ENCODE measurements around the gene SLC22A23. TPM values are rescaled to one million over a fixed set of nuclear protein-coding genes. Genes with fewer than 3 reads are reported as not detected.

SLC22A23 gene
- total RNA-seq, 1 donor from 2014 or later = 10.3 TPM

GRCh38 chr6:3290149-3290930 is 166.5 kb downstream of the SLC22A23 start:
- DNase-seq (ENCODE audit: low spot score) (peak; percentile 39), ATAC-seq (no peak)
- intact Hi-C loops (cut with DNase I) = no loop called here

GRCh38 chr6:3289664-3290055 is 167.2 kb downstream of the SLC22A23 start:
- peak; percentile 48 for DNase-seq (ENCODE audit: low spot score)
- ATAC-seq = no peak
- intact Hi-C loops (cut with DNase I) = loop anchor here (10.0 kb wide), 1 partner anchor 165 kb away; the partner anchor contains the start of gene SLC22A23

- intact Hi-C loops (cut with DNase I) = loop anchor here (10.0 kb wide), 1 partner anchor 166 kb away; the partner anchor contains the start of gene SLC22A23
- ATAC-seq (no peak), DNase-seq (ENCODE audit: low spot score) (peak; percentile 51)
Measured at GRCh38 chr6:3288711-3289663, 167.9 kb downstream of the SLC22A23 start.

- intact Hi-C loops (cut with DNase I) = loop anchor here (10.0 kb wide), 1 partner anchor 167 kb away; the partner anchor contains the start of gene SLC22A23
- peak; percentile 45 for DNase-seq (ENCODE audit: low spot score)
- no peak for ATAC-seq
Measured at GRCh38 chr6:3287976-3288707, 168.7 kb downstream of the SLC22A23 start.

DNA sequence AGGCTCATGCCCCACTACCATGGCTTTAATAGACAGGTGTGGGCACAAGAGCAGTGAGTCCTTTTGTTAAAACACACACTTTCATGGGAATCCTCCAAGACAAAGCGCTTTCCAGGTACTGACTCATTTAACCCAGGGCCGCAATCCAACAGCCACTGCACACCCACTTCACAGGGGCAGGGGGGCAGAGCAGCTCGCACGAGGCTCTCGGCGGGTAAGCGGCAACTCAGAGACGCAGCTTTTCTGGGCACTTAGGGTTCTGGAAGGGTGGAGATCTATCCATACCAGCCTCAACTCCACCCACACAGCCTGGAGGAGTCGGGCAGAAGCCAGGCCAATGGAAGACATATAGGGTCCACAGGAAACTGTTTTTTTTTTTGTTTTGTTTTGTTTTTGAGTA is 169.5 kb downstream of the SLC22A23 start:
- ATAC-seq (no peak), DNase-seq (ENCODE audit: low spot score) (peak; percentile 40)
- intact Hi-C loops (cut with DNase I) = loop anchor here (10.0 kb wide), 1 partner anchor 167 kb away; the partner anchor contains the start of gene SLC22A23

GRCh38 chr6:3286641-3287171 is 170.1 kb downstream of the SLC22A23 start:
- no peak for ATAC-seq
- intact Hi-C loops (cut with DNase I) = loop anchor here (10.0 kb wide), 1 partner anchor 168 kb away; the partner anchor contains the start of gene SLC22A23
- DNase-seq (ENCODE audit: low spot score) = peak; percentile 53

DNA sequence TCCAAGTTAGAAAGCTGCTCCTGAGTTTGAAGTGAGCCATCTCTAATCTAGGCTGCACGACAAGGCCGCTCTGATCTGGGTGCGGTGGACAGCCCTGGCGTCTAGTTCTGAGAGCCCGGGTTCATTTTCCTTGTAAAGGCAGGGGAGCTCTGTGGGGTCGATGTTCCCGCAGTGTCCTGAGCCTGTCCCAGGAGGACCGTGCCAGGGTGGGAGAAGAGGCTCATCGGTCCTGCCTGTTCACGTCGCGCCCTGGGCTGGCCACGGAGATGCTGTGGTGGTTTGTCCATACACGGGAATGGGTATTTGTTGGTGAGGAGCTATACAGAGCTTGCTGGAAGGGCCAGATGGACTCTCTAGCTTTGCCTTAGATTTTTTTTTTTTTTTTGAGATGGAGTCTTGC is 171.1 kb downstream of the SLC22A23 start:
- DNase-seq (ENCODE audit: low spot score) (peak; percentile 56), ATAC-seq (no peak)
- intact Hi-C loops (cut with DNase I) = loop anchor here (10.0 kb wide), 1 partner anchor 169 kb away; the partner anchor contains the start of gene SLC22A23

- ATAC-seq = no peak
- intact Hi-C loops (cut with DNase I) = loop anchor here (10.0 kb wide), 1 partner anchor 170 kb away; the partner anchor contains the start of gene SLC22A23
- DNase-seq (ENCODE audit: low spot score) = peak; percentile 36
Measured at GRCh38 chr6:3285049-3285639, 171.7 kb downstream of the SLC22A23 start.

DNA sequence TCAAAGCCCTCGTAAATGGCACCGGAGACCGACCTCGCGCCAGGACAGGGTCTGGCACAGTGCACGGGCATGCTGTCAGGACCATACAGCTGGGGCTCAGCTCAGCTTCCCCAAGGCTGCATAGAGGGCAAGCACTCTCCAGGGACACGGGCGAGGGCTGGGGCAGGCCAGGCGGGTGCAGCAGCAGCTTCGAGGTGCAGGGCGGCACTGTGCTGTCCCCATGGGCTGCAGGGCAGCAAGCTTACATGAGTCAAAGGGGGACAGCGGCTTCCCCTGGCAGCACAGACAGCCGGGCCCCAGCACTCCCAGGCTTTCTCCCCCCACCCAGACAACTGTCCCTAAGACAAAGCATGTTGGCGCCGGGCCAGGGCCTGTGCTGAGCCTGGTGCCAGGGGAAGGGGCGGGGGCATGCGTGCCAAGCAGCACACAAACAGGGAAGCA is 172.4 kb downstream of the SLC22A23 start:
- intact Hi-C loops (cut with DNase I) = loop anchor here (10.0 kb wide), 1 partner anchor 170 kb away; the partner anchor contains the start of gene SLC22A23
- DNase-seq (ENCODE audit: low spot score) (peak; percentile 73), ATAC-seq (no peak)

GRCh38 chr6:3283641-3284435 is 173.0 kb downstream of the SLC22A23 start:
- intact Hi-C loops (cut with DNase I) = loop anchor here (10.0 kb wide), 1 partner anchor 171 kb away; the partner anchor contains the start of gene SLC22A23
- ATAC-seq (no peak), DNase-seq (ENCODE audit: low spot score) (peak; percentile 47)

DNA sequence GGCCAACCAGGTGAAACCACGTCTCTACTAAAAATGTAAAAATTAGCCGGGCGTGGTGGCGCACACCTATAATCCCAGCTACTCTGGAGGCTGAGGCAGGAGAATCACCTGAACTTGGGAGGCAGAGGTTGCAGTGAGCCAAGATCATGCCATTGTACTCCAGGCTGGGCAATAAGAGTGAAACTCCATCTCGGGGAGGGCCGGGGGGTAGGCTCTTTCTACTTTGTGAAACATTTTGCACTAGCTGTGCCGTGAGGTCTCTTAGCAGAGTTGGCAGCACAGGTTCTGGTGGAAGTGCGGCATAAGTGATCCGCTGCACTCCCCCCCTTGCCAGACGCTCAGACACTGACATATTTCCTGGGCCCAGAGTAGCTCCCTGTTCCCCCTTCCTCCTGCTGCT is 173.6 kb downstream of the SLC22A23 start:
- DNase-seq (ENCODE audit: low spot score) (no peak), ATAC-seq (no peak)
- intact Hi-C loops (cut with DNase I) = loop anchor here (10.0 kb wide), 1 partner anchor 172 kb away; the partner anchor contains the start of gene SLC22A23

DNA sequence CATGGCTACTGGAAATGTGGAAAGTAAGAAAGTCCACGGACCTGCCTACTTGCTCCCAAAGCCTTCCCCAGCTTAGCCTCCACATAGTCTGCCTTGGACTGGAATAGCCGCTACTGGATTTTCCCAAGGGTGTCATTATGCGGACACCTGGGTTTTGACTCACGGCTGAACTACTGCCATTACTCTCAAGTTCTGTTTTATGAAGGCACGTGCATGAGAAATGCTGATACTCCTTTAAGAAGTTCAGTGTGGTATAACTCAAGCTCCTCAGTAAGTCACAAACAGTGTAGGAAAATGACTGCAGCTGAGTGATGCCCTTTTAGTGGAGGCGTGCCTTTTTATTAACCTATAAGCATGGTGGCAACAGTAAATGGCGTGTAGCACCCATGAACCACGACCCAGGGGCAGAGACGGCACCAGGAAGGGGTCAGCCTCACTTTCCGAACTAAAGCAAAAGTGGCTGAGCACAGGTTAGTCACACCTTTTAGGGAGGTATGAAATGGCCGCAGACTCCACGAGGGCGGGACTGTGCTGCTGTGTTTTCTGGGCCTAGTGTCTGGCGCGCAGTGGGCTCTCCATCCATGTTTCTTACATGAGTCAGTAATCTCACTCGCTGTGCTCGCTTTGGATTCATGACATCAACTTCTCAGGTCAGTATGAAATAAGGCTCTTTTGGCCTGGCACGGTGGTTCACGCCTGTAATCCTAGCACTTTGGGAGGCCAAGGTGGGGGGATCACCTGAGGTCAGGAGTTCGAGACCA is 174.2 kb downstream of the SLC22A23 start:
- intact Hi-C loops (cut with DNase I) = loop anchor here (10.0 kb wide), 1 partner anchor 172 kb away; the partner anchor contains the start of gene SLC22A23
- peak; percentile 4 for ATAC-seq
- DNase-seq (ENCODE audit: low spot score) = peak; percentile 39

GRCh38 chr6:3281631-3282475 is 175.0 kb downstream of the SLC22A23 start:
- ATAC-seq = peak; percentile 30
- peak; percentile 57 for DNase-seq (ENCODE audit: low spot score)
- intact Hi-C loops (cut with DNase I) = loop anchor here (10.0 kb wide), 1 partner anchor 173 kb away; the partner anchor contains the start of gene SLC22A23

GRCh38 chr6:3280866-3281465 is 175.9 kb downstream of the SLC22A23 start:
- ATAC-seq = no peak
- intact Hi-C loops (cut with DNase I) = loop anchor here (10.0 kb wide), 1 partner anchor 174 kb away; the partner anchor contains the start of gene SLC22A23
- DNase-seq (ENCODE audit: low spot score) = peak; percentile 48

- intact Hi-C loops (cut with DNase I) = loop anchor here (10.0 kb wide), 1 partner anchor 175 kb away; the partner anchor contains the start of gene SLC22A23
- no peak for ATAC-seq
- DNase-seq (ENCODE audit: low spot score) = peak; percentile 58
Measured at GRCh38 chr6:3280091-3280490, 176.8 kb downstream of the SLC22A23 start.
